HG03432 (cell line): ENCODE data around the gene PTPN1.
A peak's percentile ranks its signal among the peaks of the same experiment; 100 is the strongest.
"Not testable (repeated sequence)": the region's sequence is repeated elsewhere in the genome, so short reads cannot be mapped to it uniquely, and the experiment has no call there.

Experiments
- ATAC-seq: cut with Tn5 transposase; IDR thresholded peaks from one replicate; pipeline ENCODE4 v1.9.1; 2021; ENCODE audit warnings: mild to moderate bottlenecking, moderate library complexity; ENCODE audit not compliant: unreplicated experiment

Gene PTPN1

GRCh38 chr20:50552979-50553378, 42.8 kb downstream of the PTPN1 start:
- ATAC-seq: no peak

GRCh38 chr20:50554694-50555579, 44.8 kb downstream of the PTPN1 start:
- ATAC-seq: no peak

GRCh38 chr20:50555662-50556061, 45.5 kb downstream of the PTPN1 start:
- no peak for ATAC-seq

- ATAC-seq: no peak
Observed at GRCh38 chr20:50557549-50558134, 47.5 kb downstream of the PTPN1 start.

GRCh38 chr20:50558483-50558925, 48.3 kb downstream of the PTPN1 start:
- ATAC-seq: no peak

- ATAC-seq: no peak
Observed at GRCh38 chr20:50559149-50559548, 49.0 kb downstream of the PTPN1 start.

- no peak for ATAC-seq
Observed at GRCh38 chr20:50559856-50560638, 49.9 kb downstream of the PTPN1 start.

- ATAC-seq: no peak
Observed at GRCh38 chr20:50560867-50561266, 50.7 kb downstream of the PTPN1 start.

- ATAC-seq: no peak
Observed at GRCh38 chr20:50561379-50562078, 51.3 kb downstream of the PTPN1 start.

GRCh38 chr20:50562262-50562701, 52.1 kb downstream of the PTPN1 start:
- no peak for ATAC-seq

- ATAC-seq: no peak
Observed at GRCh38 chr20:50563133-50563944, 53.2 kb downstream of the PTPN1 start.

GRCh38 chr20:50565383-50565782, 55.2 kb downstream of the PTPN1 start:
- ATAC-seq: no peak

GRCh38 chr20:50565871-50566270, 55.7 kb downstream of the PTPN1 start:
- no peak for ATAC-seq

GRCh38 chr20:50567860-50568548, 57.8 kb downstream of the PTPN1 start:
- ATAC-seq: no peak

GRCh38 chr20:50568549-50568942, 58.4 kb downstream of the PTPN1 start:
- ATAC-seq: no peak

- ATAC-seq: not testable (repeated sequence)
Observed at GRCh38 chr20:50569487-50569863, 59.3 kb downstream of the PTPN1 start.

- ATAC-seq: peak; percentile 79
Observed at GRCh38 chr20:50569864-50570836, 60.0 kb downstream of the PTPN1 start.

GRCh38 chr20:50571466-50571865, 61.3 kb downstream of the PTPN1 start:
- ATAC-seq: no peak
